GM23338 (cell line): ENCODE measurements around the gene ZNF445. TPM values are rescaled to one million over a fixed set of nuclear protein-coding genes. Genes with fewer than 3 reads are reported as not detected.

Experiments
- ATAC-seq: fragments of 200-7000 bp; cut with Tn5 transposase; 3 replicates; pipeline ENCODE4 v1.9.1; 2020
- DNase-seq: peaks from one replicate; pipeline ENCODE4 v3.0.0-alpha.2; 2015; ENCODE audit warnings: low spot score
- H2AFZ ChIP-seq: fragments of 200-600 bp; sonication (generic); 2 replicates; pipeline ENCODE4 v1.8.0; 2016; ENCODE audit warnings: antibody characterized with exemption, mild to moderate bottlenecking, moderate library complexity
- H3F3A ChIP-seq: fragments of 200-600 bp; sonication (generic); replicated peaks from 2 replicates; pipeline ENCODE4 v1.8.0; 2017; ENCODE audit warnings: antibody characterized with exemption, mixed run types, low read depth
- H3K27ac ChIP-seq: fragments of 200-600 bp; sonication (generic); 2 replicates; pipeline ENCODE4 v1.6.1; 2016; ENCODE audit warnings: low read depth
- H3K27me3 ChIP-seq: fragments of 200-600 bp; sonication (generic); 2 replicates; pipeline ENCODE4 v1.8.0; 2016; ENCODE audit warnings: mild to moderate bottlenecking, mixed run types, moderate library complexity; ENCODE audit not compliant: insufficient read depth
- H3K36me3 ChIP-seq: fragments of 200-600 bp; sonication (generic); 2 replicates; pipeline ENCODE4 v1.8.0; 2016; ENCODE audit warnings: mild to moderate bottlenecking; ENCODE audit not compliant: insufficient read depth
- H3K4me1 ChIP-seq: fragments of 200-600 bp; sonication (generic); 2 replicates; pipeline ENCODE4 v1.8.0; 2016; ENCODE audit warnings: mild to moderate bottlenecking, moderate library complexity; ENCODE audit not compliant: insufficient read depth
- H3K4me2 ChIP-seq: fragments of 200-600 bp; sonication (generic); 2 replicates; pipeline ENCODE4 v1.7.1; 2017; ENCODE audit warnings: mixed run types
- H3K4me3 ChIP-seq: fragments of 200-600 bp; sonication (generic); 2 replicates; pipeline ENCODE4 v1.6.1; 2016; ENCODE audit warnings: mixed run types
- H3K79me2 ChIP-seq: fragments of 200-600 bp; sonication (generic); replicated peaks from 2 replicates; pipeline ENCODE4 v1.8.0; 2017; ENCODE audit warnings: mild to moderate bottlenecking; ENCODE audit not compliant: insufficient read depth
- H3K9me2 ChIP-seq: fragments of 200-600 bp; sonication (generic); 2 replicates; pipeline ENCODE4 v1.8.0; 2017; ENCODE audit not compliant: insufficient read depth
- H4K20me1 ChIP-seq: fragments of 200-600 bp; sonication (generic); replicated peaks from 2 replicates; pipeline ENCODE4 v1.8.0; 2017; ENCODE audit warnings: mild to moderate bottlenecking; ENCODE audit not compliant: insufficient read depth
- H3K27ac Mint-ChIP-seq: 2 replicates; pipeline ENCODE4 v1.8.0; 2020; ENCODE audit warnings: inconsistent platforms, mild to moderate bottlenecking, moderate library complexity, mixed read lengths
- H3K27me3 Mint-ChIP-seq: 3 replicates; pipeline ENCODE4 v1.8.0; 2022; ENCODE audit warnings: low read depth, mild to moderate bottlenecking, moderate library complexity, mixed read lengths, inconsistent platforms; ENCODE audit not compliant: insufficient read depth, poor library complexity
- H3K36me3 Mint-ChIP-seq: 3 replicates; pipeline ENCODE4 v1.8.0; 2021; ENCODE audit warnings: low read depth, mild to moderate bottlenecking, inconsistent platforms, moderate library complexity, mixed read lengths
- H3K4me1 Mint-ChIP-seq: 3 replicates; pipeline ENCODE4 v1.8.0; 2020; ENCODE audit warnings: mild to moderate bottlenecking, inconsistent platforms, mixed read lengths
- H3K4me3 Mint-ChIP-seq: 3 replicates; pipeline ENCODE4 v1.8.0; 2021; ENCODE audit warnings: moderate library complexity, mild to moderate bottlenecking, inconsistent platforms, mixed read lengths
- H3K9me3 Mint-ChIP-seq: 3 replicates; pipeline ENCODE4 v1.8.0; 2020; ENCODE audit warnings: moderate library complexity, mild to moderate bottlenecking, inconsistent platforms, mixed read lengths
- CREB1 ChIP-seq: fragments of 250-450 bp; sonication (Bioruptor Pico); IDR thresholded peaks from 2 replicates; pipeline ENCODE4 v1.5.0; 2020; ENCODE audit warnings: low read depth, mild to moderate bottlenecking, moderate library complexity
- CTCF ChIP-seq, 2 experiments: fragments of 200-600 bp in 1 of 2; sonication (generic) in 1 of 2; conservative IDR thresholded peaks; 2 replicates each; pipeline versions ENCODE4 v1.5.1 to v1.6.1; 2016 to 2017; ENCODE audit warnings: antibody characterized with exemption in 2 of 2, low read depth in 2 of 2, mild to moderate bottlenecking in 2 of 2, moderate library complexity in 1 of 2
- ETS1 ChIP-seq: IDR thresholded peaks from 2 replicates; pipeline ENCODE4 v1.6.1; 2016; ENCODE audit warnings: antibody characterized with exemption
- EZH2 ChIP-seq: fragments of 200-600 bp; sonication (generic); IDR thresholded peaks from one replicate; pipeline ENCODE4 v1.8.0; 2017; ENCODE audit warnings: antibody characterized with exemption, mild to moderate bottlenecking, low read depth; ENCODE audit not compliant: unreplicated experiment
- EZH2phosphoT487 ChIP-seq: fragments of 200-600 bp; sonication (generic); IDR thresholded peaks from one replicate; pipeline ENCODE4 v1.8.1; 2018; ENCODE audit warnings: antibody characterized with exemption; ENCODE audit not compliant: unreplicated experiment
- JUNB ChIP-seq: IDR thresholded peaks from one replicate; pipeline ENCODE4 v1.6.1; 2016; ENCODE audit warnings: antibody characterized with exemption; ENCODE audit not compliant: unreplicated experiment
- NANOG ChIP-seq: IDR thresholded peaks from 2 replicates; pipeline ENCODE4 v1.6.1; 2016; ENCODE audit warnings: antibody characterized with exemption, borderline replicate concordance
- POLR2AphosphoS5 ChIP-seq: IDR thresholded peaks from 2 replicates; pipeline ENCODE4 v1.6.1; 2016; ENCODE audit warnings: antibody characterized with exemption, low read depth
- REST ChIP-seq: IDR thresholded peaks from one replicate; pipeline ENCODE4 v1.6.1; 2018; ENCODE audit warnings: antibody characterized with exemption; ENCODE audit not compliant: unreplicated experiment
- STAT1 ChIP-seq: IDR thresholded peaks from one replicate; pipeline ENCODE4 v1.6.1; 2016; ENCODE audit warnings: antibody characterized with exemption; ENCODE audit not compliant: unreplicated experiment
- ZNF114 ChIP-seq: fragments of 250-450 bp; sonication (Bioruptor Pico); IDR thresholded peaks from 2 replicates; pipeline ENCODE4 v1.5.0; 2020; ENCODE audit warnings: mild to moderate bottlenecking, moderate library complexity
- ZNF331 ChIP-seq: fragments of 250-450 bp; sonication (Bioruptor Pico); IDR thresholded peaks from 2 replicates; pipeline ENCODE4 v1.5.0; 2020; ENCODE audit warnings: low read depth, mild to moderate bottlenecking, moderate library complexity
- ZNF462 ChIP-seq: fragments of 250-450 bp; sonication (Bioruptor Pico); IDR thresholded peaks from 2 replicates; pipeline ENCODE4 v1.5.0; 2020; ENCODE audit warnings: mild to moderate bottlenecking, moderate library complexity
- polyA plus RNA-seq: library from polyadenylated mRNA; unstranded; fragments of >200 nt; fragmentation: Nextera tagmentation; extraction: Ambion mirVana; gene quantifications from 2 replicates; pipeline ENCODE4 v1.2.1, GENCODE V29; 2016
- total RNA-seq: library from RNA; depleted of rRNA; stranded (reverse); fragments of >200 nt; shearing (Covaris generic); gene quantifications from 2 replicates; pipeline ENCODE4 v1.2.3, GENCODE V29; 2014

Gene ZNF445
- total and polyA plus RNA-seq, 2 experiments from 2014 or later: 2.7 to 16.6 TPM

- no peaks in the 10 kb centered on the region for H3K36me3 ChIP-seq
- H3F3A ChIP-seq: no peaks in the 10 kb centered on the region
- H2AFZ ChIP-seq: no peak overlapping the region
- H3K9me3 Mint-ChIP-seq: peaks cover 13% of the 10 kb centered on the region
- DNase-seq (peak; percentile 11), ATAC-seq (peak; percentile 57)
- H3K27ac ChIP-seq: no peak overlapping the region
- 0 out of 2 replicates have a peak overlapping the region, but pooled peaks have one; percentile 37 for H3K4me2 ChIP-seq
- no peak overlapping the region; the same call in 2 of the 3 replicates for H3K4me3 Mint-ChIP-seq
- H3K27ac Mint-ChIP-seq: no peak overlapping the region
- no peak overlapping the region for H3K4me3 ChIP-seq
- H3K4me1 Mint-ChIP-seq: peaks cover 22% of the 10 kb centered on the region
- H3K36me3 Mint-ChIP-seq: peaks cover 37% of the 10 kb centered on the region
- peaks cover 80% of the 10 kb centered on the region for H3K79me2 ChIP-seq
- H3K9me2 ChIP-seq: 0 out of 2 replicates have a peak, but pooled peaks cover 5% of the 10 kb centered on the region
- peaks cover 20% of the 10 kb centered on the region for H4K20me1 ChIP-seq
- TF ChIP-seq ETS1: no peak
- no peak for TF ChIP-seq ZNF114 (CRISPR knock-in tag)
- TF ChIP-seq REST: no peak
- TF ChIP-seq ZNF331 (CRISPR knock-in tag): no peak
- TF ChIP-seq NANOG: no peak
- no peak for TF ChIP-seq STAT1
- no peak for TF ChIP-seq EZH2phosphoT487
- TF ChIP-seq CTCF (conservative IDR thresholded peaks at IDR 0.05; ENCODE audit: low read depth in 2 of 2): no peak
- no peak for TF ChIP-seq JUNB
- no peak for TF ChIP-seq ZNF462 (CRISPR knock-in tag)
- TF ChIP-seq EZH2: no peak
- TF ChIP-seq POLR2AphosphoS5: no peak
- TF ChIP-seq CREB1 (CRISPR knock-in tag): no peak
- peaks cover 9% of the 10 kb centered on the region for H3K27me3 Mint-ChIP-seq
- H3K27me3 ChIP-seq: no peaks in the 10 kb centered on the region
- peaks cover 20% of the 10 kb centered on the region; the same call in 1 of the 2 replicates for H3K4me1 ChIP-seq
These were observed 29.5 kb upstream of the ZNF445 start for GRCh38 chr3:44506961-44507360.
